ENCODE results near the gene ZNF681. TPM values are rescaled to one million over a fixed set of nuclear protein-coding genes. Genes with fewer than 3 reads are reported as not detected.

ZNF681 gene
- total RNA-seq (2021), result 1.9 and 2.4 TPM in 2 replicates
- percentile 73 among the genes with signal in this experiment for Bru-seq, nascent RNA
- percentile 69 among the genes with signal in this experiment for BruChase-seq, experiment 1, labeled RNA remaining after a 2-hour chase
- BruChase-seq, experiment 2, labeled RNA remaining after a 6-hour chase, result percentile 49 among the genes with signal in this experiment
- long read RNA-seq, full-length matches to known transcripts, result 1 of 4 reads
- long read RNA-seq, partial matches to known transcripts, result 1 of 4 reads
- long read RNA-seq, other reads (novel, unspliced or antisense), result 2 of 4 reads

DNA sequence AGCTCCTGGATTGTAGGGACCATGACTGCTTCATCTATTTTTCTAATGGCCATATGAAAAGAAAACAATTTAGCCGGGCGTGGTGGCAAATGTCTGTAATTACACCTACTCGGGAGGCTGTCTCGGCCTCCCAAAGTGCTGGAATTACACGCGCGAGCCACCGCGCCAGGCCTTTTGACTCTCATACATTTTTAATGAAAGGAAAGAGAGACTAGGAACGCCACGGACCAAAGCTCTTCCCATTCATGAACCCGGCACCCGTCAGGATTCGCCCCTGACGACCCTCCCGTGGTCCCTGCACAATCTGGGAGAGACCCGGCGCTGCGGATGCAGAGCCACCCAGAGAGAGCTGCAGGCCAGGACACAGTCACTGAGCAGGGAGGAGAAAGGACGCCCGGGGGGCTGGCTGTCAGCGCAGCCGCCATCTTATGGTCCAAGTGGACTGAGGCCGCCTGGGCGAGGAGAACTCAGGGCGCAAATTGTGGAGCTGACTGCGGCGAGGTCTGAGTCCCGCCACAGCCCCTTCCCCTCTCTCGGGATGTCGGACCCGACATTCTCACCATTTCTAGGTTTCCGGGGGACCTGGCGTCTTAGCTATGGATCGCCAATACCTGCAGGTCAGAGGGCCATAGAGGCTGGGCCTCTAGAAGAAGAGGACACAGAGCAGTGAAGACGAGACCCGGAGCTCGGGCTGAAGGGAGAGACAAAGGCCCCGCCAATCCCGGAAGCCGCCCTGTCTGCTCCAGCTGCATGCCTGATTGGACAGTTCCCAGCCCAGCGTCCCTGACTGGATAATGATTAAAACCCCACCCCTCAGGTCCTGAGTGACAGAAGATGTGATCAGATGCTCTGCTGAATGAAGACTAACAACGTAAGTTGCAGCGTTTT lies at the start of gene ZNF681:
ZNF681 (minus strand) TSS at position 705 of the 888 bp plus-strand sequence; CDS start at position 563, 142 bp downstream.
- intact Hi-C loops (cut with micrococcal nuclease; ENCODE audit: unreplicated experiment), result no loop called here
- peak within 1 kb of the TSS; percentile 43 for H3K27ac ChIP-seq
- no peaks in the 10 kb centered on the region for H3K9me2 ChIP-seq (ENCODE audit: insufficient read depth)
- peak; percentile 86 for DNase-seq
- TSS peak; percentile 73 for BruUV-seq (replicated peaks)
- H3K9me3 ChIP-seq (ENCODE audit: insufficient read depth, low read depth), result peaks cover 33% of the 10 kb centered on the region; the same call in 1 of the 2 replicates
- H3K79me2 ChIP-seq (ENCODE audit: low read depth), result peaks cover 4% of the 10 kb centered on the region; the same call in 1 of the 2 replicates
- TF ChIP-seq, protein P1, sequence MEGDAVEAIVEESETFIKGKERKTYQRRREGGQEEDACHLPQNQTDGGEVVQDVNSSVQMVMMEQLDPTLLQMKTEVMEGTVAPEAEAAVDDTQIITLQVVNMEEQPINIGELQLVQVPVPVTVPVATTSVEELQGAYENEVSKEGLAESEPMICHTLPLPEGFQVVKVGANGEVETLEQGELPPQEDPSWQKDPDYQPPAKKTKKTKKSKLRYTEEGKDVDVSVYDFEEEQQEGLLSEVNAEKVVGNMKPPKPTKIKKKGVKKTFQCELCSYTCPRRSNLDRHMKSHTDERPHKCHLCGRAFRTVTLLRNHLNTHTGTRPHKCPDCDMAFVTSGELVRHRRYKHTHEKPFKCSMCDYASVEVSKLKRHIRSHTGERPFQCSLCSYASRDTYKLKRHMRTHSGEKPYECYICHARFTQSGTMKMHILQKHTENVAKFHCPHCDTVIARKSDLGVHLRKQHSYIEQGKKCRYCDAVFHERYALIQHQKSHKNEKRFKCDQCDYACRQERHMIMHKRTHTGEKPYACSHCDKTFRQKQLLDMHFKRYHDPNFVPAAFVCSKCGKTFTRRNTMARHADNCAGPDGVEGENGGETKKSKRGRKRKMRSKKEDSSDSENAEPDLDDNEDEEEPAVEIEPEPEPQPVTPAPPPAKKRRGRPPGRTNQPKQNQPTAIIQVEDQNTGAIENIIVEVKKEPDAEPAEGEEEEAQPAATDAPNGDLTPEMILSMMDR (conservative IDR thresholded peaks at IDR 0.05), result no peak; the same call in 1 of the 2 replicates
- TF ChIP-seq EZH2 (IDR thresholded peaks at IDR 0.05; ENCODE audit: low read depth), result no peak
- CTCF ChIA-PET, result no interaction called here
- H3K4me2 ChIP-seq, result peak within 1 kb of the TSS; percentile 74
- H3K36me3 ChIP-seq (ENCODE audit: low read depth), result peaks cover 20% of the 10 kb centered on the region
- H2AFZ ChIP-seq, result peak within 1 kb of the TSS; percentile 94
- no peaks in the 10 kb centered on the region for H4K20me1 ChIP-seq (ENCODE audit: insufficient read depth)
- peak within 1 kb of the TSS; percentile 70 for H3K4me3 ChIP-seq
- H3K27me3 ChIP-seq (ENCODE audit: insufficient read depth, low read depth), result no peaks in the 10 kb centered on the region
- H3F3A ChIP-seq (ENCODE audit: insufficient read depth, low read depth), result peaks cover 14% of the 10 kb centered on the region; the same call in 1 of the 2 replicates
- POLR2A ChIA-PET (ENCODE audit: unreplicated experiment), result interaction anchor here (0.6 to 0.9 kb wide), 6 partner anchors 46 to 283 kb away, joined by 3 to 4 read pairs (median 3); no protein-coding TSS in a partner anchor
- peaks cover 9% of the 10 kb centered on the region; the same call in 1 of the 2 replicates for H3K4me1 ChIP-seq (replicated peaks; ENCODE audit: insufficient read depth)

DNA sequence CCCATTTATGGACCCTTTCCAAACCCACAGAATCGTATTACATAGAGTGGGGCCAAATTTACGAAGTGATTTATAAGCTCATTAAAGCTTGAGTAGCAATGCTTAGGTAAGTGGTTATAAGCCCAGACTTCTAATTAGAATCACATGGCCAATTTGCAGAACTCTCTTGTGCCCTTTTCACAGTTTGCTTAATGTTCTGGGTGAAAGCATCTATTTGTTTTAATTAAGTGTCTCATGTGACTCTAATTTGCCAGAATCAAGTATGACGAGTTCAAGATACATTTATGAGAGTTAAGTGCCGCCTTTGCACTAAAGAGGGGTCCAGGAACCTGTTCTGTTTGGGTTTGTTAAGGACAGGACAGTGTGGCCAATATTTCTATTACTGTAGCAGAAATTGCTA lies 46.0 kb upstream of the ZNF681 start:
- H3K27me3 ChIP-seq (ENCODE audit: insufficient read depth, low read depth), result no peaks in the 10 kb centered on the region
- H4K20me1 ChIP-seq (ENCODE audit: insufficient read depth), result no peaks in the 10 kb centered on the region
- POLR2A ChIA-PET (ENCODE audit: unreplicated experiment), result no interaction called here
- no peak overlapping the region for H3K4me2 ChIP-seq
- no peak overlapping the region for H2AFZ ChIP-seq
- CTCF ChIA-PET, result no interaction called here
- intact Hi-C loops (cut with micrococcal nuclease; ENCODE audit: unreplicated experiment), result no loop called here
- TF ChIP-seq, protein P1 (conservative IDR thresholded peaks at IDR 0.05), result no peak
- no peak for TF ChIP-seq EZH2 (IDR thresholded peaks at IDR 0.05; ENCODE audit: low read depth)
- DNase-seq, result no peak
- no peak overlapping the region for H3K4me3 ChIP-seq
- no TSS peak for BruUV-seq (replicated peaks)
- H3K27ac ChIP-seq, result no peak overlapping the region
- peaks cover 14% of the 10 kb centered on the region for H3K9me3 ChIP-seq (ENCODE audit: insufficient read depth, low read depth)
- H3K36me3 ChIP-seq (ENCODE audit: low read depth), result peaks cover 7% of the 10 kb centered on the region
- H3K4me1 ChIP-seq (replicated peaks; ENCODE audit: insufficient read depth), result no peaks in the 10 kb centered on the region
- H3F3A ChIP-seq (ENCODE audit: insufficient read depth, low read depth), result peaks cover 6% of the 10 kb centered on the region; the same call in 1 of the 2 replicates
- H3K79me2 ChIP-seq (ENCODE audit: low read depth), result no peaks in the 10 kb centered on the region
- no peaks in the 10 kb centered on the region for H3K9me2 ChIP-seq (ENCODE audit: insufficient read depth)

DNA sequence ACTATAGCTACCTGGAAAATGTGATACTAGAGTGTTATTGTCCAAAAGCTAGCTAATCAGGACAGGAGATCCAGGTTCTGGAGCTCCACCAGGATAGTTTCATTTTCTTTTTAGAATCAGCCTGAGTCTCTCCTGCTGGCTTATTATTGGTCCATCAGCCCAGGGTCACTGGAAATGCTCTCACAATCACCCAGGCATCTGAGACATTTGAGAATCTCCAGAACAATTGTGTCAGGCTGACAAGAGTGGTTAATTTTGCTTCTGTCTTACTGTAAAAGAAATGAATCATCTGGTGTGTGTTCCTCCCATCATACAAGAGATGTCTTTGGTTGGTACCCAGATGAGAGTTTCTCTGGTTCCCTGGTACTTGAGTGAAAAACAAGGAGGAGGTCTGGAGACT lies 43.6 kb upstream of the ZNF681 start:
- H3K27me3 ChIP-seq (ENCODE audit: insufficient read depth, low read depth), result no peaks in the 10 kb centered on the region
- H3K4me2 ChIP-seq, result no peak overlapping the region
- BruUV-seq (replicated peaks), result no TSS peak
- H3K4me3 ChIP-seq, result no peak overlapping the region
- H3K79me2 ChIP-seq (ENCODE audit: low read depth), result no peaks in the 10 kb centered on the region
- intact Hi-C loops (cut with micrococcal nuclease; ENCODE audit: unreplicated experiment), result no loop called here
- no peak for DNase-seq
- no peaks in the 10 kb centered on the region for H4K20me1 ChIP-seq (ENCODE audit: insufficient read depth)
- peaks cover 4% of the 10 kb centered on the region; the same call in 1 of the 2 replicates for H3K36me3 ChIP-seq (ENCODE audit: low read depth)
- ChIA-PET POLR2A (ENCODE audit: unreplicated experiment) (no interaction called here), CTCF (no interaction called here)
- H3K4me1 ChIP-seq (replicated peaks; ENCODE audit: insufficient read depth), result no peaks in the 10 kb centered on the region
- TF ChIP-seq EZH2 (IDR thresholded peaks at IDR 0.05; ENCODE audit: low read depth), result no peak
- TF ChIP-seq, protein P1 (conservative IDR thresholded peaks at IDR 0.05), result no peak
- no peak overlapping the region for H3K27ac ChIP-seq
- H2AFZ ChIP-seq, result no peak overlapping the region
- H3K9me2 ChIP-seq (ENCODE audit: insufficient read depth), result no peaks in the 10 kb centered on the region
- peaks cover 6% of the 10 kb centered on the region; the same call in 1 of the 2 replicates for H3F3A ChIP-seq (ENCODE audit: insufficient read depth, low read depth)
- peaks cover 19% of the 10 kb centered on the region for H3K9me3 ChIP-seq (ENCODE audit: insufficient read depth, low read depth)

Data from PC-9 (cell line).